SK-N-SH (cell line): ENCODE measurements around the gene SAMD8. TPM values are rescaled to one million over a fixed set of nuclear protein-coding genes. Genes with fewer than 3 reads are reported as not detected.

Source experiments
- CTCF ChIA-PET: fragments of 300-600, 350-600 bp; formaldehyde crosslinking; extraction: SDS; loops from one replicate; lab custom pipeline; 2021; lab: Yijun Ruan, JAX
- POLR2A ChIA-PET: fragments of 350-600 bp; sonication (Branson Sonifier 250); formaldehyde crosslinking; extraction: SDS; loops from one replicate; lab custom pipeline; 2020; ENCODE audit warnings: antibody characterized with exemption, inconsistent platforms; lab: Yijun Ruan, JAX
- DNase-seq: peaks from one replicate; pipeline ENCODE4 v3.0.0; 2012
- H2AFZ ChIP-seq: fragments of 200-600 bp; sonication (generic); 2 replicates; pipeline ENCODE4 v1.8.1; 2016; ENCODE audit warnings: antibody characterized with exemption, mild to moderate bottlenecking, low read depth
- H3F3A ChIP-seq: fragments of 200-600 bp; sonication (generic); replicated peaks from 2 replicates; pipeline ENCODE3; 2016; ENCODE audit warnings: antibody characterized with exemption, mild to moderate bottlenecking; ENCODE audit not compliant: insufficient read depth
- H3K27ac ChIP-seq, 2 experiments: fragments of 200-500 bp in 1 of 2; fragments of 200-600 bp in 1 of 2; sonication (Bioruptor generic) in 1 of 2; sonication (generic), shearing (Covaris generic) in 1 of 2; 2 replicates each; pipeline versions ENCODE4 v1.5.1 to v1.6.1; 2014 to 2016; ENCODE audit warnings: low read depth in 2 of 2, inconsistent platforms in 1 of 2, low read length in 1 of 2, mild to moderate bottlenecking in 1 of 2, mixed read lengths in 1 of 2
- H3K27me3 ChIP-seq: fragments of 200-600 bp; sonication (generic), shearing (Covaris generic); 2 replicates; pipeline ENCODE4 v1.6.1; 2016; ENCODE audit warnings: mixed run types; ENCODE audit not compliant: insufficient read depth
- H3K36me3 ChIP-seq, 2 experiments: fragments of 200-500 bp in 1 of 2; fragments of 200-600 bp in 1 of 2; sonication (Bioruptor generic) in 1 of 2; sonication (generic) in 1 of 2; replicated peaks in 1 of 2; 2 replicates each; pipeline versions ENCODE3 to v1.5.1; 2014 to 2016; ENCODE audit warnings: low read length in 1 of 2, mild to moderate bottlenecking in 1 of 2; ENCODE audit not compliant: insufficient read depth in 2 of 2, control insufficient read depth in 1 of 2
- H3K4me1 ChIP-seq, 2 experiments: fragments of 200-500 bp in 1 of 2; fragments of 200-600 bp in 1 of 2; sonication (Bioruptor generic) in 1 of 2; sonication (generic), shearing (Covaris generic) in 1 of 2; 2 replicates each; pipeline versions ENCODE4 v1.5.1 to v1.6.1; 2014 to 2016; ENCODE audit warnings: low read depth in 1 of 2, low read length in 1 of 2, mixed run types in 1 of 2; ENCODE audit not compliant: insufficient read depth in 2 of 2, control insufficient read depth in 1 of 2
- H3K4me2 ChIP-seq: fragments of 200-600 bp; sonication (generic), shearing (Covaris generic); 2 replicates; pipeline ENCODE4 v1.6.1; 2017; ENCODE audit warnings: mixed run types
- H3K4me3 ChIP-seq, 2 experiments: fragments of 200-500 bp in 1 of 2; fragments of 200-600 bp in 1 of 2; sonication (Bioruptor generic) in 1 of 2; sonication (generic), shearing (Covaris generic) in 1 of 2; 2 replicates each; pipeline versions ENCODE4 v1.5.1 to v1.8.1; 2014 to 2016; ENCODE audit warnings: low read depth in 2 of 2, inconsistent platforms in 1 of 2, low read length in 1 of 2, mild to moderate bottlenecking in 1 of 2, mixed read lengths in 1 of 2, moderate library complexity in 1 of 2
- H3K79me2 ChIP-seq: fragments of 200-600 bp; sonication (generic); 2 replicates; pipeline ENCODE4 v1.8.1; 2017; ENCODE audit warnings: mild to moderate bottlenecking; ENCODE audit not compliant: insufficient read depth
- H3K9ac ChIP-seq: fragments of 200-600 bp; sonication (generic); 2 replicates; pipeline ENCODE4 v1.6.1; 2017; ENCODE audit warnings: mixed run types
- H3K9me2 ChIP-seq: fragments of 200-600 bp; sonication (generic); 2 replicates; pipeline ENCODE4 v1.6.1; 2017; ENCODE audit warnings: mixed run types
- H3K9me3 ChIP-seq: fragments of 200-600 bp; sonication (generic); 2 replicates; pipeline ENCODE4 v1.6.1; 2017; ENCODE audit warnings: mixed run types, mild to moderate bottlenecking, moderate library complexity
- H4K20me1 ChIP-seq: fragments of 200-600 bp; sonication (generic); 2 replicates; pipeline ENCODE4 v1.6.1; 2017; ENCODE audit warnings: mild to moderate bottlenecking, mixed run types; ENCODE audit not compliant: insufficient read depth
- EP300 ChIP-seq, 2 experiments: IDR thresholded peaks; 2 replicates each; pipeline versions ENCODE4 v1.4.0 to v1.6.1; 2012; ENCODE audit warnings: borderline replicate concordance in 1 of 2, low read depth in 1 of 2, low read length in 1 of 2
- FOSL2 ChIP-seq: IDR thresholded peaks from 2 replicates; pipeline ENCODE4 v1.4.0; 2012; ENCODE audit warnings: low read depth, mild to moderate bottlenecking, moderate library complexity, borderline replicate concordance
- GABPA ChIP-seq: IDR thresholded peaks from 2 replicates; pipeline ENCODE4 v1.4.0; 2012; ENCODE audit warnings: low read depth, mild to moderate bottlenecking
- JUND ChIP-seq: IDR thresholded peaks from 2 replicates; pipeline ENCODE4 v1.4.0; 2012
- MEF2A ChIP-seq: IDR thresholded peaks from 2 replicates; pipeline ENCODE4 v1.4.0; 2012; ENCODE audit warnings: low read depth, borderline replicate concordance
- MXI1 ChIP-seq: IDR thresholded peaks from 2 replicates; pipeline ENCODE4 v1.6.1; 2012; ENCODE audit warnings: mild to moderate bottlenecking, low read depth, low read length, improper control_type of control experiment
- NFIC ChIP-seq: IDR thresholded peaks from 2 replicates; pipeline ENCODE4 v1.4.0; 2012; ENCODE audit warnings: borderline replicate concordance
- NRF1 ChIP-seq: IDR thresholded peaks from 2 replicates; pipeline ENCODE4 v1.6.1; 2012; ENCODE audit warnings: low read depth, mild to moderate bottlenecking, low read length
- RAD21 ChIP-seq: IDR thresholded peaks from 2 replicates; pipeline ENCODE4 v1.6.1; 2012; ENCODE audit warnings: mild to moderate bottlenecking, low read length
- RCOR1 ChIP-seq: fragments of 150-350 bp; IDR thresholded peaks from 2 replicates; pipeline ENCODE4 v1.6.1; 2017; ENCODE audit warnings: antibody characterized with exemption, low read length
- RFX5 ChIP-seq: IDR thresholded peaks from 2 replicates; pipeline ENCODE4 v1.6.1; 2012; ENCODE audit warnings: mild to moderate bottlenecking, improper control_type of control experiment, low read length
- RXRA ChIP-seq: IDR thresholded peaks from 2 replicates; pipeline ENCODE4 v1.4.0; 2012; ENCODE audit warnings: low read depth, mild to moderate bottlenecking, borderline replicate concordance
- SMC3 ChIP-seq: IDR thresholded peaks from 2 replicates; pipeline ENCODE4 v1.6.1; 2012; ENCODE audit warnings: low read depth, low read length, improper control_type of control experiment
- TCF12 ChIP-seq: IDR thresholded peaks from 2 replicates; pipeline ENCODE4 v1.4.0; 2012
- WGBS: methylation state at CpG from one replicate; pipeline ENCODE4 v1.1.6; 2017; ENCODE audit warnings: low lambda C conversion rate; 5-methylcytosine and 5-hydroxymethylcytosine counted together
- polyA plus RNA-seq, 3 experiments: library from polyadenylated mRNA; depleted of rRNA; stranded (reverse); fragments of >200 nt; gene quantifications; 2 replicates each; pipeline ENCODE4 v1.2.3, GENCODE V29; 2012
- TF ChIP-seq, protein P1 (sequence below): fragments of 200-600 bp; sonication (generic); IDR thresholded peaks from 2 replicates; pipeline ENCODE4 v1.6.1; 2017; ENCODE audit warnings: antibody characterized with exemption, mild to moderate bottlenecking, moderate library complexity
- TF ChIP-seq, protein P2 (sequence below): IDR thresholded peaks from 2 replicates; pipeline ENCODE4 v1.4.0; 2012; ENCODE audit warnings: low read depth, borderline replicate concordance
- TF ChIP-seq, protein P3 (sequence below): fragments of 150-350 bp; IDR thresholded peaks from 2 replicates; pipeline ENCODE4 v1.6.1; 2017; ENCODE audit warnings: antibody characterized with exemption, low read length, low read depth, borderline replicate concordance
- TF ChIP-seq, protein P4 (sequence below): IDR thresholded peaks from 2 replicates; pipeline ENCODE4 v1.6.1; 2012; ENCODE audit warnings: mild to moderate bottlenecking, low read depth, low read length, moderate library complexity
- TF ChIP-seq, protein P5 (sequence below): IDR thresholded peaks from 2 replicates; pipeline ENCODE4 v1.4.0; 2012; ENCODE audit warnings: low read depth

Gene SAMD8
- polyA plus RNA-seq, 1 of the 3 experiments (the other 2 are of a cell fraction) = 9.7 TPM

DNA sequence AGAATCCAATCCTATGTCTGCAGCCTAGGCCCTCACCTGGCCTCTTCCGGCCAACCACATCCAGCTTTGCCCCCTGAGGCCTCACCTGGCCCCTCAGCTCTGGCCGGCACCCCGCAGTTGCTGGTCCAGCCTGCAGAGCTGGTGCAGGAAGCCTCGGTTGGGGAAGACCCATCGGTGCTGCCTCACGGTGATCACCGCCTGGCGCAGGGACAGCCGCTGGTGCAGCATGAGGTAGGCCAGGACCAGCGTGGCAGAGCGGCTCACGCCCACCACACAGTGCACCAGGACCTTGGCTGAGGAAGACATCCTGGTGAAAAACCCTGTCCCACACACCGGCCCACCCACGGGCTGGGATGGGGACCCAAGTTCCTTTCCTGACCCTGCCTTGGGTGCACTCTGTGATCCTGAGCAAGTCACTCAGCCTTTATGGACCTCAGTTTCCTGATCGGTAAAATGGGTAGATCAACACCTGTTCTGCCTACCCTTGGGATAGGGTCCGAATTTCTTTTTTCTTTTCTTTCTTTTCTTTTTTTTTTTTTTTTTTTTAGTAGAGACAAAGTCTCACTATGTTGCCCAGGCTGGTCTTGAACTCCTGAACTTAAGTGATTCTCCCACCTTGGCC is 5.8 kb upstream of the SAMD8 start:
- Histone ChIP-seq H3K27ac (no peak overlapping the region), H3K4me1 (peaks cover 0 to 2% of the 10 kb centered on the region in 2 experiments; a peak in 1 of 4 replicates), H3K9me2 (no peaks in the 10 kb centered on the region), H2AFZ (no peak overlapping the region), H3K9ac (no peak overlapping the region), H3K36me3 (no peaks in the 10 kb centered on the region), H3K9me3 (no peaks in the 10 kb centered on the region), H3K4me2 (no peak overlapping the region)
- WGBS = 88% methylated on average over 6 of the region's 16 CpGs
- no peak for TF ChIP-seq NFIC
- no peak for TF ChIP-seq RAD21
- no peak for TF ChIP-seq SMC3
- no peak for TF ChIP-seq TCF12
- no peak for TF ChIP-seq GABPA
- no peak for TF ChIP-seq FOSL2
- TF ChIP-seq, all 33 proteins: peak for 0
- Histone ChIP-seq H3K27me3 (no peaks in the 10 kb centered on the region), H4K20me1 (no peaks in the 10 kb centered on the region), H3K4me3 (no peak overlapping the region), H3K79me2 (no peaks in the 10 kb centered on the region), H3F3A (peaks cover 7% of the 10 kb centered on the region)
- no peak for DNase-seq
- ChIA-PET POLR2A (no interaction called here), CTCF (interaction anchor here (0.5 to 6.4 kb wide), 5 partner anchors 8 to 862 kb away, joined by 3 to 36 read pairs (median 5); partner anchors contain the start of gene COMTD1)

DNA sequence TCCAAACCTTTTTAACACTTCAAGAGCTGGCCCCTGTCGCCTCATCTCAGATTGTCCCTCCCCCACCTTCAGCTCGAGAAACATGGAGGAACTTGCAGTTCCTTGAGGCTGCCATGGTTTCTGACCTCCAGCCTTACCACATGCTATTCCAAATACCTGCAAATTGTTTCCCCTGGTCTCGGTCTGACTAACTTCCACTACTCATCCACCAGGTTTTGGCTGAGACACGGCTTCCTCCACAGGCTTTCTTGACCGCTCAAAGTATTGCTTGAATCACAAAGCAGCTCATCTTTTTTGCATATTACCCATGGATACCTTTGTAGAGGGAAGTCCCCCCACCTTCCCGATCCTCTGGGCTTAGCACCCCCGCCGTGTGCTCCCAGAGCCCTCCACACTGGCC is 5.2 kb upstream of the SAMD8 start:
- ChIA-PET POLR2A (no interaction called here), CTCF (interaction anchor here (1.0 to 6.4 kb wide), 4 partner anchors 8 to 863 kb away, joined by 3 to 36 read pairs (median 5); partner anchors contain the start of gene COMTD1)
- H2AFZ ChIP-seq = no peak overlapping the region

More for the DNA sequence above, 5.2 kb upstream of the SAMD8 start:
- WGBS = 93% methylated on average over 8 of the region's 8 CpGs
- TF ChIP-seq FOSL2 (no peak), MEF2A (no peak), RFX5 (no peak), EP300 (IDR thresholded peaks at IDR 0.05; ENCODE audit: borderline replicate concordance in 1 of 2, low read depth in 1 of 2, low read length in 1 of 2) (no peak), NFIC (no peak), NRF1 (no peak), MXI1 (no peak), JUND (no peak), RXRA (no peak), TCF12 (no peak), RCOR1 (no peak)
- TF ChIP-seq, protein P1, sequence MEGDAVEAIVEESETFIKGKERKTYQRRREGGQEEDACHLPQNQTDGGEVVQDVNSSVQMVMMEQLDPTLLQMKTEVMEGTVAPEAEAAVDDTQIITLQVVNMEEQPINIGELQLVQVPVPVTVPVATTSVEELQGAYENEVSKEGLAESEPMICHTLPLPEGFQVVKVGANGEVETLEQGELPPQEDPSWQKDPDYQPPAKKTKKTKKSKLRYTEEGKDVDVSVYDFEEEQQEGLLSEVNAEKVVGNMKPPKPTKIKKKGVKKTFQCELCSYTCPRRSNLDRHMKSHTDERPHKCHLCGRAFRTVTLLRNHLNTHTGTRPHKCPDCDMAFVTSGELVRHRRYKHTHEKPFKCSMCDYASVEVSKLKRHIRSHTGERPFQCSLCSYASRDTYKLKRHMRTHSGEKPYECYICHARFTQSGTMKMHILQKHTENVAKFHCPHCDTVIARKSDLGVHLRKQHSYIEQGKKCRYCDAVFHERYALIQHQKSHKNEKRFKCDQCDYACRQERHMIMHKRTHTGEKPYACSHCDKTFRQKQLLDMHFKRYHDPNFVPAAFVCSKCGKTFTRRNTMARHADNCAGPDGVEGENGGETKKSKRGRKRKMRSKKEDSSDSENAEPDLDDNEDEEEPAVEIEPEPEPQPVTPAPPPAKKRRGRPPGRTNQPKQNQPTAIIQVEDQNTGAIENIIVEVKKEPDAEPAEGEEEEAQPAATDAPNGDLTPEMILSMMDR = no peak
- TF ChIP-seq, protein P2, sequence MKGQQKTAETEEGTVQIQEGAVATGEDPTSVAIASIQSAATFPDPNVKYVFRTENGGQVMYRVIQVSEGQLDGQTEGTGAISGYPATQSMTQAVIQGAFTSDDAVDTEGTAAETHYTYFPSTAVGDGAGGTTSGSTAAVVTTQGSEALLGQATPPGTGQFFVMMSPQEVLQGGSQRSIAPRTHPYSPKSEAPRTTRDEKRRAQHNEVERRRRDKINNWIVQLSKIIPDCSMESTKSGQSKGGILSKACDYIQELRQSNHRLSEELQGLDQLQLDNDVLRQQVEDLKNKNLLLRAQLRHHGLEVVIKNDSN = no peak
- TF ChIP-seq, protein P3, sequence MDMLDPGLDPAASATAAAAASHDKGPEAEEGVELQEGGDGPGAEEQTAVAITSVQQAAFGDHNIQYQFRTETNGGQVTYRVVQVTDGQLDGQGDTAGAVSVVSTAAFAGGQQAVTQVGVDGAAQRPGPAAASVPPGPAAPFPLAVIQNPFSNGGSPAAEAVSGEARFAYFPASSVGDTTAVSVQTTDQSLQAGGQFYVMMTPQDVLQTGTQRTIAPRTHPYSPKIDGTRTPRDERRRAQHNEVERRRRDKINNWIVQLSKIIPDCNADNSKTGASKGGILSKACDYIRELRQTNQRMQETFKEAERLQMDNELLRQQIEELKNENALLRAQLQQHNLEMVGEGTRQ = no peak
- TF ChIP-seq, protein P4, sequence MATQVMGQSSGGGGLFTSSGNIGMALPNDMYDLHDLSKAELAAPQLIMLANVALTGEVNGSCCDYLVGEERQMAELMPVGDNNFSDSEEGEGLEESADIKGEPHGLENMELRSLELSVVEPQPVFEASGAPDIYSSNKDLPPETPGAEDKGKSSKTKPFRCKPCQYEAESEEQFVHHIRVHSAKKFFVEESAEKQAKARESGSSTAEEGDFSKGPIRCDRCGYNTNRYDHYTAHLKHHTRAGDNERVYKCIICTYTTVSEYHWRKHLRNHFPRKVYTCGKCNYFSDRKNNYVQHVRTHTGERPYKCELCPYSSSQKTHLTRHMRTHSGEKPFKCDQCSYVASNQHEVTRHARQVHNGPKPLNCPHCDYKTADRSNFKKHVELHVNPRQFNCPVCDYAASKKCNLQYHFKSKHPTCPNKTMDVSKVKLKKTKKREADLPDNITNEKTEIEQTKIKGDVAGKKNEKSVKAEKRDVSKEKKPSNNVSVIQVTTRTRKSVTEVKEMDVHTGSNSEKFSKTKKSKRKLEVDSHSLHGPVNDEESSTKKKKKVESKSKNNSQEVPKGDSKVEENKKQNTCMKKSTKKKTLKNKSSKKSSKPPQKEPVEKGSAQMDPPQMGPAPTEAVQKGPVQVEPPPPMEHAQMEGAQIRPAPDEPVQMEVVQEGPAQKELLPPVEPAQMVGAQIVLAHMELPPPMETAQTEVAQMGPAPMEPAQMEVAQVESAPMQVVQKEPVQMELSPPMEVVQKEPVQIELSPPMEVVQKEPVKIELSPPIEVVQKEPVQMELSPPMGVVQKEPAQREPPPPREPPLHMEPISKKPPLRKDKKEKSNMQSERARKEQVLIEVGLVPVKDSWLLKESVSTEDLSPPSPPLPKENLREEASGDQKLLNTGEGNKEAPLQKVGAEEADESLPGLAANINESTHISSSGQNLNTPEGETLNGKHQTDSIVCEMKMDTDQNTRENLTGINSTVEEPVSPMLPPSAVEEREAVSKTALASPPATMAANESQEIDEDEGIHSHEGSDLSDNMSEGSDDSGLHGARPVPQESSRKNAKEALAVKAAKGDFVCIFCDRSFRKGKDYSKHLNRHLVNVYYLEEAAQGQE = no peak
- TF ChIP-seq, protein P5, sequence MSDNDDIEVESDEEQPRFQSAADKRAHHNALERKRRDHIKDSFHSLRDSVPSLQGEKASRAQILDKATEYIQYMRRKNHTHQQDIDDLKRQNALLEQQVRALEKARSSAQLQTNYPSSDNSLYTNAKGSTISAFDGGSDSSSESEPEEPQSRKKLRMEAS = no peak
- TF ChIP-seq, all 33 proteins: peak for 0
- no peaks in the 10 kb centered on the region for H3K79me2 ChIP-seq
- DNase-seq = no peak
- H3K27ac ChIP-seq = no peak overlapping the region
- H3K9ac ChIP-seq = no peak overlapping the region
- no peaks in the 10 kb centered on the region for H3K9me2 ChIP-seq
- no peak overlapping the region for H3K4me2 ChIP-seq
- no peaks in the 10 kb centered on the region for H3K9me3 ChIP-seq
- H3K36me3 ChIP-seq = no peaks in the 10 kb centered on the region
- H3K27me3 ChIP-seq = no peaks in the 10 kb centered on the region
- peaks cover 0 to 2% of the 10 kb centered on the region in 2 experiments; a peak in 1 of 4 replicates for H3K4me1 ChIP-seq
- H3K4me3 ChIP-seq = no peak overlapping the region
- no peaks in the 10 kb centered on the region for H4K20me1 ChIP-seq
- H3F3A ChIP-seq = peaks cover 11% of the 10 kb centered on the region
